Measurements from ENCODE around the gene PRTG. TPM values are rescaled to one million over a fixed set of nuclear protein-coding genes. Genes with fewer than 3 reads are reported as not detected.

The PRTG gene
- total and polyA plus RNA-seq, 9 of the 15 experiments (the other 6 are each of a cell fraction or from before 2014, with no cell fraction given), result under 0.01 to 0.14 (median 0.06) TPM; not detected in 1

GRCh38 chr15:55784286-55784685, 41.3 kb upstream of the PRTG start:
- no peaks in the 10 kb centered on the region for H3K9me3 ChIP-seq (replicated peaks; ENCODE audit: control insufficient read depth, insufficient read depth, low read depth, low read length)
- H3K4me1 ChIP-seq (replicated peaks in 1 of 2; ENCODE audit: control insufficient read depth in 2 of 2, insufficient read depth in 2 of 2, low read length in 2 of 2), result no peaks in the 10 kb centered on the region
- ChIA-PET CTCF (ENCODE audit: low intra/inter-chr PET ratio) (no interaction called here), POLR2A (no interaction called here)
- H3K4me3 ChIP-seq, result no peak overlapping the region
- no peaks in the 10 kb centered on the region; a peak in 1 of 5 replicates for H3K27me3 ChIP-seq (ENCODE audit: control insufficient read depth in 2 of 2, insufficient read depth in 2 of 2, low read length in 2 of 2)
- no peaks in the 10 kb centered on the region for H4K20me1 ChIP-seq (replicated peaks; ENCODE audit: control insufficient read depth, insufficient read depth, low read length)
- H3K27ac ChIP-seq (ENCODE audit: extremely low read depth, low read depth, low read length), result no peak overlapping the region
- FAIRE-seq, result no peak
- in situ Hi-C loops (cut with MboI) (no loop called here), intact Hi-C loops (cut with micrococcal nuclease) (loop anchor here (10.0 kb wide), 1 partner anchor 461 kb away; the partner anchor contains the start of gene RFX7)
- no peak; the same call in 2 of the 3 replicates for ATAC-seq
- H3K9me1 ChIP-seq (ENCODE audit: control insufficient read depth, insufficient read depth, low read length), result no peaks in the 10 kb centered on the region
- no peak overlapping the region for H3K4me2 ChIP-seq (ENCODE audit: insufficient read depth, low read length)
- no peaks in the 10 kb centered on the region for H3K36me3 ChIP-seq (ENCODE audit: control insufficient read depth, insufficient read depth, low read length)
- no peaks in the 10 kb centered on the region for H3K79me2 ChIP-seq (ENCODE audit: control insufficient read depth, insufficient read depth, low read length)
- DNase-seq (ENCODE audit: extremely low read depth in 1 of 4, low spot score in 3 of 4), result peak in 1 of 4 experiments; percentile 6
- no TSS peak for BruUV-seq (replicated peaks)
- H2AFZ ChIP-seq (ENCODE audit: low read depth, low read length), result no peak overlapping the region
- no peak overlapping the region for H3K9ac ChIP-seq (ENCODE audit: insufficient read depth in 1 of 2, low read depth in 2 of 2, low read length in 2 of 2)
- TF ChIP-seq ZNF75A (CRISPR knock-in tag; IDR thresholded peaks at IDR 0.05) (no peak), RCOR1 (IDR thresholded peaks at IDR 0.05; ENCODE audit: borderline replicate concordance in 1 of 2, low read depth in 2 of 2, low read length in 2 of 2) (peak in 1 of 2 experiments; percentile 6; a peak in 1 of 4 replicates), PBX2 (CRISPR knock-in tag; IDR thresholded peaks at IDR 0.05; ENCODE audit: low read depth) (0 out of 2 replicates have a peak, but pooled peaks have one; percentile 21), PBX2 (tag; conservative IDR thresholded peaks at IDR 0.05; ENCODE audit: low read depth) (peak; percentile 73), ELK3 (CRISPR knock-in tag; IDR thresholded peaks at IDR 0.05) (no peak), MLLT1 (IDR thresholded peaks at IDR 0.05) (no peak), BRF2 (IDR thresholded peaks at IDR 0.05; ENCODE audit: borderline replicate concordance, insufficient read depth, insufficient read length) (no peak), GTF3C2 (IDR thresholded peaks at IDR 0.05; ENCODE audit: borderline replicate concordance, extremely low read depth, insufficient read length) (no peak), CSDE1 (IDR thresholded peaks at IDR 0.05) (no peak), CBFA2T3 (IDR thresholded peaks at IDR 0.05) (peak; percentile 44), ZNF717 (CRISPR knock-in tag; IDR thresholded peaks at IDR 0.05) (no peak), TEAD4 (IDR thresholded peaks at IDR 0.05; ENCODE audit: low read length) (peak; percentile 42; the same call in 1 of the 2 replicates), TEAD4 (CRISPR knock-in tag; IDR thresholded peaks at IDR 0.05; ENCODE audit: borderline replicate concordance) (no peak), HOXB6 (CRISPR knock-in tag; IDR thresholded peaks at IDR 0.05; ENCODE audit: borderline replicate concordance) (no peak)

All from K562 (cell line).